Measurements from ENCODE around the gene SERPINA4.

- TF ChIP-seq ZNF274 (IDR thresholded peaks at IDR 0.05; ENCODE audit: low read depth, low read length), result no peak
- no peak for TF ChIP-seq YY1 (IDR thresholded peaks at IDR 0.05; ENCODE audit: insufficient read depth, insufficient read length)
- TF ChIP-seq SUZ12 (IDR thresholded peaks at IDR 0.05; ENCODE audit: extremely low read depth, insufficient read depth, insufficient read length), result no peak
These were observed 9.2 kb downstream of the SERPINA4 start for GRCh38 chr14:94570440-94570839.

Data from NT2/D1 (cell line).